Endodermal cell (in vitro differentiated cells): ENCODE measurements around the gene SLC11A1. TPM values are rescaled to one million over a fixed set of nuclear protein-coding genes. Genes with fewer than 3 reads are reported as not detected.

Source experiments
- DNase-seq: peaks from one replicate; pipeline ENCODE4 v3.0.0-alpha.2; 2017
- H3K27ac ChIP-seq: 2 replicates; pipeline ENCODE4 v1.5.1; 2013; ENCODE audit warnings: mild to moderate bottlenecking, low read depth, low read length, moderate library complexity
- H3K27me3 ChIP-seq: 2 replicates; pipeline ENCODE4 v1.6.1; 2013; ENCODE audit warnings: mild to moderate bottlenecking, low read length, moderate library complexity; ENCODE audit not compliant: insufficient read depth, control insufficient read depth, poor library complexity, severe bottlenecking
- H3K36me3 ChIP-seq: 2 replicates; pipeline ENCODE4 v1.7.0; 2013; ENCODE audit warnings: mild to moderate bottlenecking, low read length, moderate library complexity; ENCODE audit not compliant: control insufficient read depth, insufficient read depth
- H3K4me1 ChIP-seq: one replicate; pipeline ENCODE4 v1.7.0; 2013; ENCODE audit warnings: low read length; ENCODE audit not compliant: control insufficient read depth, insufficient read depth
- H3K4me3 ChIP-seq: 2 replicates; pipeline ENCODE4 v1.5.1; 2013; ENCODE audit warnings: mild to moderate bottlenecking, low read length, moderate library complexity
- H3K9ac ChIP-seq: 2 replicates; pipeline ENCODE4 v1.6.1; 2013; ENCODE audit warnings: mild to moderate bottlenecking, low read length, moderate library complexity; ENCODE audit not compliant: poor library complexity, severe bottlenecking; ENCODE audit errors: extremely low read depth
- H3K9me3 ChIP-seq: 2 replicates; pipeline ENCODE4 v1.6.1; 2013; ENCODE audit warnings: mild to moderate bottlenecking, low read length, moderate library complexity; ENCODE audit not compliant: control insufficient read depth
- H3K27ac Mint-ChIP-seq: 2 replicates; pipeline ENCODE4 v1.8.0; 2020; ENCODE audit warnings: mixed read lengths
- H3K27me3 Mint-ChIP-seq: 2 replicates; pipeline ENCODE4 v1.8.0; 2021; ENCODE audit warnings: mild to moderate bottlenecking, mixed read lengths; ENCODE audit not compliant: insufficient read depth
- H3K36me3 Mint-ChIP-seq: 2 replicates; pipeline ENCODE4 v1.8.0; 2020; ENCODE audit warnings: low read depth, mixed read lengths
- H3K4me1 Mint-ChIP-seq: 2 replicates; pipeline ENCODE4 v1.8.0; 2020; ENCODE audit warnings: mixed read lengths
- H3K4me3 Mint-ChIP-seq: 2 replicates; pipeline ENCODE4 v1.8.0; 2020; ENCODE audit warnings: mild to moderate bottlenecking, moderate library complexity, mixed read lengths
- H3K9me3 Mint-ChIP-seq: 2 replicates; pipeline ENCODE4 v1.8.0; 2020; ENCODE audit warnings: mild to moderate bottlenecking, mixed read lengths
- CTCF ChIP-seq: fragments of 200-600 bp; sonication (generic); conservative IDR thresholded peaks from 2 replicates; pipeline ENCODE4 v1.5.0; 2021; ENCODE audit warnings: antibody characterized with exemption, mild to moderate bottlenecking
- WGBS, 2 experiments: methylation state at CpG; one replicate each; pipeline versions ENCODE4 v1.1.5 to v1.1.7; 2013; ENCODE audit warnings: missing lambda C conversion rate in 2 of 2, mixed read lengths in 1 of 2; ENCODE audit not compliant: insufficient coverage in 1 of 2, insufficient read length in 1 of 2; 5-methylcytosine and 5-hydroxymethylcytosine counted together
- total RNA-seq, 2 donors: library from RNA; stranded (reverse); fragmentation: NEBNext Ultra II Directional in 1 of 2; extraction: Animal tissue kit (Norgen Biotek cat#: 25700) in 1 of 2; gene quantifications; 2 replicates in 1 of 2; 3 replicates in 1 of 2; pipeline ENCODE4 v1.2.1, GENCODE V29; 2021

Gene SLC11A1
- total RNA-seq, 2 donors from 2014 or later, result 0.09 TPM; not detected in 1

- no peak for DNase-seq
- Mint-ChIP-seq H3K27ac (no peak overlapping the region), H3K27me3 (no peaks in the 10 kb centered on the region), H3K4me3 (no peak overlapping the region), H3K36me3 (peaks cover 20% of the 10 kb centered on the region), H3K9me3 (no peaks in the 10 kb centered on the region), H3K4me1 (peaks cover 20% of the 10 kb centered on the region)
- 85 to 94% methylated on average over 7 to 16 of the region's 16 CpGs for WGBS, 2 experiments
- Histone ChIP-seq H3K27me3 (no peaks in the 10 kb centered on the region), H3K4me1 (peaks cover 11% of the 10 kb centered on the region), H3K9me3 (no peaks in the 10 kb centered on the region), H3K4me3 (no peak overlapping the region), H3K27ac (no peak overlapping the region), H3K9ac (no peak overlapping the region), H3K36me3 (peaks cover 33% of the 10 kb centered on the region)
- TF ChIP-seq CTCF, result no peak
Observed at GRCh38 chr2:218404351-218405085, 22.4 kb downstream of the SLC11A1 start.

- Histone ChIP-seq H3K27me3 (no peaks in the 10 kb centered on the region), H3K4me1 (peaks cover 11% of the 10 kb centered on the region), H3K9me3 (no peaks in the 10 kb centered on the region), H3K36me3 (peaks cover 33% of the 10 kb centered on the region), H3K27ac (peak overlapping the region; percentile 11), H3K9ac (no peak overlapping the region), H3K4me3 (peak overlapping the region; percentile 77)
- no peaks in the 10 kb centered on the region for H3K27me3 Mint-ChIP-seq
- H3K4me1 Mint-ChIP-seq, result peaks cover 20% of the 10 kb centered on the region
- no peak for DNase-seq
- peak overlapping the region; percentile 94 for H3K27ac Mint-ChIP-seq
- 71% methylated on average over 8 of the region's 8 CpGs; no CpG with 5 or more reads in 1 of the 2 experiments for WGBS, 2 experiments
- peak overlapping the region; percentile 64 for H3K4me3 Mint-ChIP-seq
- no peaks in the 10 kb centered on the region for H3K9me3 Mint-ChIP-seq
- TF ChIP-seq CTCF, result no peak
- peaks cover 20% of the 10 kb centered on the region for H3K36me3 Mint-ChIP-seq
Observed at GRCh38 chr2:218405086-218405745, 23.1 kb downstream of the SLC11A1 start.

GRCh38 chr2:218405746-218406208 lies 23.7 kb downstream of the SLC11A1 start:
- Histone ChIP-seq H3K4me1 (peaks cover 11% of the 10 kb centered on the region), H3K4me3 (peak overlapping the region; percentile 77), H3K27me3 (no peaks in the 10 kb centered on the region), H3K9me3 (no peaks in the 10 kb centered on the region), H3K27ac (peak overlapping the region; percentile 86), H3K9ac (peak overlapping the region; percentile 59), H3K36me3 (peaks cover 33% of the 10 kb centered on the region)
- no peak for TF ChIP-seq CTCF
- no peaks in the 10 kb centered on the region for H3K27me3 Mint-ChIP-seq
- H3K27ac Mint-ChIP-seq, result peak overlapping the region; percentile 94
- H3K9me3 Mint-ChIP-seq, result no peaks in the 10 kb centered on the region
- WGBS, 2 experiments, result 0 to 9% methylated on average over 1 to 15 of the region's 15 CpGs
- peaks cover 20% of the 10 kb centered on the region for H3K4me1 Mint-ChIP-seq
- peaks cover 20% of the 10 kb centered on the region for H3K36me3 Mint-ChIP-seq
- peak; percentile 74 for DNase-seq
- H3K4me3 Mint-ChIP-seq, result peak overlapping the region; percentile 64
